NCI-H1417 (cell line): ENCODE measurements around the gene ST14.
"Not testable (repeated sequence)": the region's sequence is repeated elsewhere in the genome, so short reads cannot be mapped to it uniquely, and the experiment has no call there.

Experiments
- DNase-seq, 3 experiments: peaks; one replicate each; lab custom pipeline; 2025; lab: John Stamatoyannopoulos, UW

Gene ST14

GRCh38 chr11:130188585-130189347 is 29.2 kb downstream of the ST14 start:
- no peak for DNase-seq

GRCh38 chr11:130189492-130190210 is 30.1 kb downstream of the ST14 start:
- DNase-seq: no peak

- no peak for DNase-seq
Observed at GRCh38 chr11:130190371-130190881, 30.8 kb downstream of the ST14 start.

GRCh38 chr11:130191896-130192295 is 32.3 kb downstream of the ST14 start:
- DNase-seq: no peak

GRCh38 chr11:130192845-130193267 is 33.3 kb downstream of the ST14 start:
- DNase-seq: no peak

GRCh38 chr11:130193551-130193950 is 34.0 kb downstream of the ST14 start:
- DNase-seq: not testable (repeated sequence)

GRCh38 chr11:130194241-130195023 is 34.9 kb downstream of the ST14 start:
- DNase-seq: no peak

- DNase-seq: no peak
Observed at GRCh38 chr11:130197386-130198035, 37.9 kb downstream of the ST14 start.

GRCh38 chr11:130198292-130198691 is 38.7 kb downstream of the ST14 start:
- no peak for DNase-seq

GRCh38 chr11:130198964-130199363 is 39.4 kb downstream of the ST14 start:
- no peak for DNase-seq

GRCh38 chr11:130199792-130200191 is 40.2 kb downstream of the ST14 start:
- no peak for DNase-seq

GRCh38 chr11:130201026-130201425 is 41.4 kb downstream of the ST14 start:
- DNase-seq: no peak

- DNase-seq: no peak
Observed at GRCh38 chr11:130202009-130202817, 42.6 kb downstream of the ST14 start.

- no peak for DNase-seq
Observed at GRCh38 chr11:130202818-130203689, 43.5 kb downstream of the ST14 start.

- no peak for DNase-seq
Observed at GRCh38 chr11:130203766-130204702, 44.5 kb downstream of the ST14 start.

- DNase-seq: no peak
Observed at GRCh38 chr11:130204703-130205095, 45.1 kb downstream of the ST14 start.

GRCh38 chr11:130206141-130206540 is 46.6 kb downstream of the ST14 start:
- DNase-seq: no peak

GRCh38 chr11:130208241-130209127 is 48.9 kb downstream of the ST14 start:
- no peak for DNase-seq
